Uterus (tissue), 4 donors: ENCODE measurements around the gene TGM2. TPM values are rescaled to one million over a fixed set of nuclear protein-coding genes. Genes with fewer than 3 reads are reported as not detected.

Source experiments
- DNase-seq, 2 donors: peaks; one replicate each; pipeline ENCODE4 v3.0.0-alpha.2; 2019 to 2020
- H3K27ac ChIP-seq, 2 donors: fragments of 200-600 bp; sonication (generic); 1 replicate in 1 of 2; 2 replicates in 1 of 2; pipeline ENCODE4 v1.5.1; 2016 to 2018
- H3K27me3 ChIP-seq, 2 donors: fragments of 200-600 bp; sonication (generic); one replicate each; pipeline ENCODE4 v1.5.1; 2018 to 2019; ENCODE audit warnings: control low read depth in 1 of 2
- H3K36me3 ChIP-seq, 2 donors: fragments of 200-600 bp; sonication (generic); one replicate each; pipeline ENCODE4 v1.5.1; 2019; ENCODE audit warnings: control low read depth in 1 of 2
- H3K4me1 ChIP-seq, 2 donors: fragments of 200-600 bp; sonication (generic); one replicate each; pipeline ENCODE4 v1.5.1; 2018 to 2019; ENCODE audit warnings: control low read depth in 1 of 2
- H3K4me3 ChIP-seq, 2 donors: fragments of 200-600 bp; sonication (generic); 1 replicate in 1 of 2; 2 replicates in 1 of 2; pipeline ENCODE4 v1.5.1; 2018 to 2019; ENCODE audit warnings: mild to moderate bottlenecking in 1 of 2
- H3K9me3 ChIP-seq, 2 donors: fragments of 200-600 bp; sonication (generic); one replicate each; pipeline ENCODE4 v1.5.1; 2019; ENCODE audit warnings: control low read depth in 1 of 2
- CTCF ChIP-seq, 4 experiments: fragments of 200-600 bp in 2 of 4; fragments of 450-650 bp in 2 of 4; sonication (generic) in 2 of 4; IDR thresholded peaks; one replicate each; pipeline ENCODE4 v1.5.1; 2016 to 2019; ENCODE audit warnings: antibody characterized with exemption in 4 of 4, mild to moderate bottlenecking in 2 of 4, moderate library complexity in 1 of 4
- POLR2A ChIP-seq, 2 donors: fragments of 450-650 bp; IDR thresholded peaks; one replicate each; pipeline ENCODE4 v1.6.1; 2016; ENCODE audit warnings: antibody characterized with exemption in 2 of 2, mild to moderate bottlenecking in 1 of 2, moderate library complexity in 1 of 2
- intact Hi-C: fragments of 100-400 bp; cut with DNase I; formaldehyde crosslinking; loops from one replicate; pipeline ENCODE4 v1.15.1; 2023; ENCODE audit warnings: low total_unique reads
- total RNA-seq, 4 donors: library from RNA; depleted of rRNA in 3 of 4; stranded (reverse); fragments of >200 nt in 3 of 4; gene quantifications; one replicate each; pipeline versions ENCODE4 v1.1.0 to v1.2.4, GENCODE V29; 2014 to 2023
- donor health status: DM: yes; HTN: yes; CAD: no.

The TGM2 gene
- total RNA-seq, 4 donors from 2014 or later, result 136 to 639 (median 209) TPM

GRCh38 chr20:38192323-38192885 lies 27.3 kb upstream of the TGM2 start:
- peaks cover 0 to 6% of the 10 kb centered on the region in 2 donors for H3K4me1 ChIP-seq
- H3K27me3 ChIP-seq, result no peaks in the 10 kb centered on the region
- no peak overlapping the region for H3K4me3 ChIP-seq
- no peak overlapping the region for H3K27ac ChIP-seq
- no peak for DNase-seq
- H3K36me3 ChIP-seq, result no peaks in the 10 kb centered on the region
- no peaks in the 10 kb centered on the region for H3K9me3 ChIP-seq
- intact Hi-C loops, result no loop called here
- TF ChIP-seq POLR2A (IDR thresholded peaks at IDR 0.05) (no peak), CTCF (IDR thresholded peaks at IDR 0.05) (no peak)

- H3K4me3 ChIP-seq, result no peak overlapping the region
- TF ChIP-seq POLR2A (IDR thresholded peaks at IDR 0.05) (no peak), CTCF (IDR thresholded peaks at IDR 0.05) (no peak)
- peak in 1 of 2 donors; percentile 1 for DNase-seq
- peaks cover 0 to 6% of the 10 kb centered on the region in 2 donors for H3K4me1 ChIP-seq
- H3K36me3 ChIP-seq, result no peaks in the 10 kb centered on the region
- no peaks in the 10 kb centered on the region for H3K27me3 ChIP-seq
- no peaks in the 10 kb centered on the region for H3K9me3 ChIP-seq
- H3K27ac ChIP-seq, result peak overlapping the region in 1 of 2 donors; percentile 26
- intact Hi-C loops, result no loop called here
Measured at GRCh38 chr20:38191654-38192053, 26.6 kb upstream of the TGM2 start.

DNA sequence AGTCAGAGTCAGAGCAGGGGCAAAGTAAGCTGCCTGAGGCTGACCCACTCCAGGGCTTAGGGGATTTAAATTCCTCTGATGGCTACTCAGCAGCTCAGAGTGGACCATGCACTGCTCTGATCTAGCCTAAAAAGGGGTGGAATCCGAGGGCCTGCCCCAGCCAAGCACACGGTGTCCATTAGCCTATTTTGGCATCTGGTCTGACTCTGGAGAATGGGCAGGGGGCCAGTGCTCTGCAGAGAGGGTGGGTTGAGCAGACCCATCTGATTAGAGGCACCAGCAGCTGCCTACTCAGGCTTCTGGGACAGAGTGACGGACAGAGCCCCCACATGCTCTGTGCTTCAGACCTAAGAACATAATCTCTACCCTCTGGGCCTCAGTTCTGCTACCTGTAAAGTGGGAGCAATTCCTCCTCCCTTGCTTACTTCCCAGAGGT lies 25.9 kb upstream of the TGM2 start:
- TF ChIP-seq POLR2A (IDR thresholded peaks at IDR 0.05) (no peak), CTCF (IDR thresholded peaks at IDR 0.05) (no peak)
- Histone ChIP-seq H3K36me3 (no peaks in the 10 kb centered on the region), H3K4me1 (peaks cover 0 to 6% of the 10 kb centered on the region in 2 donors), H3K9me3 (no peaks in the 10 kb centered on the region), H3K27me3 (no peaks in the 10 kb centered on the region), H3K27ac (no peak overlapping the region), H3K4me3 (no peak overlapping the region)
- peak in 1 of 2 donors; percentile 34 for DNase-seq
- intact Hi-C loops, result no loop called here

GRCh38 chr20:38190166-38190565 lies 25.1 kb upstream of the TGM2 start:
- Histone ChIP-seq H3K9me3 (no peaks in the 10 kb centered on the region), H3K4me3 (no peak overlapping the region), H3K27me3 (no peaks in the 10 kb centered on the region), H3K27ac (no peak overlapping the region), H3K4me1 (peaks cover 0 to 6% of the 10 kb centered on the region in 2 donors), H3K36me3 (no peaks in the 10 kb centered on the region)
- intact Hi-C loops, result no loop called here
- peak in 1 of 2 donors; percentile 7 for DNase-seq
- TF ChIP-seq CTCF (IDR thresholded peaks at IDR 0.05), result no peak
- no peak for TF ChIP-seq POLR2A (IDR thresholded peaks at IDR 0.05)

DNA sequence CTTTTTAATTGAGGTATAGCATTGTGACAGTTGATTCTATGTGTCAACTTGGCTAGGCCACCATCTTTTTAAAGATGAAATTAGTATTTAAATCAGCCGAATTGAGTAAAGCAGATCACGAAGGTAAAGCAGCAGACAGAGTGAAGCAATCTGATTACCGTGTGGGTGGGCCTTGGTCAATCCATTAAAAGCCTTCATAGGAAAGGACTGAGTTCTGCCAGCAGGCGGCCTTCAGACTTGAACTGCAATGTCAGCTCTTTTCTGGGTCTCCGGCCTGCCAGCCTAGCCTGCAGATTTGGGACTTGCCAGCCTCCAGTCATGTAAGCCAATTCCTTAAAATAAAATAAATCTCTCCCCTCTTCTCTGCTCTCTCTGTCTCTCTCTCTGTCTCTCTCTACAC lies 22.4 kb upstream of the TGM2 start:
- H3K4me1 ChIP-seq, result peaks cover 0 to 6% of the 10 kb centered on the region in 2 donors
- no peak for DNase-seq
- no peaks in the 10 kb centered on the region for H3K36me3 ChIP-seq
- TF ChIP-seq CTCF (IDR thresholded peaks at IDR 0.05), result no peak
- H3K9me3 ChIP-seq, result no peaks in the 10 kb centered on the region
- no peak overlapping the region for H3K4me3 ChIP-seq
- intact Hi-C loops, result no loop called here
- no peak overlapping the region for H3K27ac ChIP-seq
- no peaks in the 10 kb centered on the region for H3K27me3 ChIP-seq
